Neural cell (in vitro differentiated cells): Measurements from ENCODE around the gene ME3. TPM values are rescaled to one million over a fixed set of nuclear protein-coding genes. Genes with fewer than 3 reads are reported as not detected.

Source experiments
- H2AFZ ChIP-seq: fragments of 200-600, 300-800 bp; sonication (generic), shearing (Covaris generic); 2 replicates; pipeline ENCODE4 v1.6.0; 2014; ENCODE audit warnings: low read depth, mild to moderate bottlenecking, antibody characterized with exemption, low read length, moderate library complexity
- H3F3A ChIP-seq: fragments of 200-600 bp; shearing (Covaris generic); 2 replicates; pipeline ENCODE4 v1.6.1; 2016; ENCODE audit warnings: mild to moderate bottlenecking, moderate library complexity, mixed read lengths, antibody characterized with exemption, low read length; ENCODE audit not compliant: insufficient read depth, poor library complexity, severe bottlenecking
- H3K27ac ChIP-seq: fragments of 200-600, 300-800 bp; sonication (generic), shearing (Covaris generic); 2 replicates; pipeline ENCODE4 v1.5.1; 2014; ENCODE audit warnings: mild to moderate bottlenecking, low read length, moderate library complexity
- H3K27me3 ChIP-seq: fragments of 300-800, 200-600 bp; sonication (generic), shearing (Covaris generic); 2 replicates; pipeline ENCODE4 v1.6.0; 2014; ENCODE audit warnings: mild to moderate bottlenecking, low read depth, low read length, moderate library complexity; ENCODE audit not compliant: insufficient read depth
- H3K36me3 ChIP-seq: fragments of 300-800, 200-600 bp; sonication (generic), shearing (Covaris generic); 2 replicates; pipeline ENCODE4 v1.5.1; 2014; ENCODE audit warnings: mild to moderate bottlenecking, antibody characterized with exemption, low read length, moderate library complexity; ENCODE audit not compliant: insufficient read depth
- H3K4me2 ChIP-seq: fragments of 300-800, 200-600 bp; sonication (generic), shearing (Covaris generic); 2 replicates; pipeline ENCODE4 v1.6.0; 2014; ENCODE audit warnings: mild to moderate bottlenecking, low read length
- H3K4me3 ChIP-seq: fragments of 300-800, 200-600 bp; sonication (generic), shearing (Covaris generic); 2 replicates; pipeline ENCODE4 v1.5.1; 2014; ENCODE audit warnings: mild to moderate bottlenecking, low read length, moderate library complexity
- H3K79me2 ChIP-seq: fragments of 200-600 bp; shearing (Covaris generic); replicated peaks from 2 replicates; pipeline ENCODE4 v1.6.0; 2014; ENCODE audit warnings: mild to moderate bottlenecking, low read length, moderate library complexity; ENCODE audit not compliant: insufficient read depth
- H3K9ac ChIP-seq: fragments of 300-800, 200-600 bp; sonication (generic), shearing (Covaris generic); 2 replicates; pipeline ENCODE4 v1.6.1; 2016; ENCODE audit warnings: mild to moderate bottlenecking, low read length, mixed read lengths
- H3K9me2 ChIP-seq: fragments of 200-600 bp; shearing (Covaris generic); 2 replicates; pipeline ENCODE4 v1.6.1; 2016; ENCODE audit warnings: mild to moderate bottlenecking, low read length, mixed read lengths; ENCODE audit not compliant: insufficient read depth
- H3K9me3 ChIP-seq: fragments of 200-600, 300-800 bp; sonication (generic), shearing (Covaris generic); 2 replicates; pipeline ENCODE4 v1.6.1; 2016; ENCODE audit warnings: mild to moderate bottlenecking, mixed run types, low read length, moderate library complexity, mixed read lengths
- H4K20me1 ChIP-seq: fragments of 200-600 bp; shearing (Covaris generic); 2 replicates; pipeline ENCODE4 v1.6.1; 2016; ENCODE audit warnings: mild to moderate bottlenecking, mixed run types; ENCODE audit not compliant: insufficient read depth
- CTCF ChIP-seq: fragments of 450-650 bp; IDR thresholded peaks from 2 replicates; pipeline ENCODE4 v1.5.1; 2014; ENCODE audit warnings: antibody characterized with exemption, mild to moderate bottlenecking, moderate library complexity; ENCODE audit not compliant: poor library complexity, severe bottlenecking
- EP300 ChIP-seq: fragments of 450-650 bp; conservative IDR thresholded peaks from 2 replicates; pipeline ENCODE4 v1.6.1; 2014; ENCODE audit warnings: antibody characterized with exemption, mild to moderate bottlenecking, moderate library complexity; ENCODE audit not compliant: poor library complexity, severe bottlenecking
- EZH2 ChIP-seq: fragments of 200-600, 300-800 bp; shearing (Covaris generic), sonication (generic); IDR thresholded peaks from 2 replicates; pipeline ENCODE4 v1.6.1; 2014; ENCODE audit warnings: antibody characterized with exemption, low read length, borderline replicate concordance, mild to moderate bottlenecking; ENCODE audit not compliant: insufficient read depth, poor library complexity, severe bottlenecking
- MXI1 ChIP-seq: fragments of 450-650 bp; conservative IDR thresholded peaks from 2 replicates; pipeline ENCODE4 v1.6.1; 2014; ENCODE audit warnings: antibody characterized with exemption, mild to moderate bottlenecking; ENCODE audit not compliant: poor library complexity, severe bottlenecking
- POLR2AphosphoS5 ChIP-seq: IDR thresholded peaks from 2 replicates; pipeline ENCODE4 v1.6.1; 2012
- RAD21 ChIP-seq: fragments of 450-650 bp; conservative IDR thresholded peaks from 2 replicates; pipeline ENCODE4 v1.6.1; 2014; ENCODE audit warnings: antibody characterized with exemption, mild to moderate bottlenecking, moderate library complexity
- REST ChIP-seq: IDR thresholded peaks from 2 replicates; pipeline ENCODE4 v1.6.1; 2012; ENCODE audit warnings: borderline replicate concordance
- SMC3 ChIP-seq: fragments of 450-650 bp; conservative IDR thresholded peaks from 2 replicates; pipeline ENCODE4 v1.6.1; 2014; ENCODE audit warnings: antibody characterized with exemption, mild to moderate bottlenecking, moderate library complexity; ENCODE audit not compliant: poor library complexity
- TAF1 ChIP-seq: IDR thresholded peaks from 2 replicates; pipeline ENCODE4 v1.6.1; 2012; ENCODE audit warnings: low read depth
- polyA plus RNA-seq: library from polyadenylated mRNA; depleted of rRNA; stranded (reverse); fragments of >200 nt; gene quantifications from 2 replicates; pipeline ENCODE4 v1.2.3, GENCODE V29; 2014

The ME3 gene
- polyA plus RNA-seq, 1 donor from 2014 or later: 2.1 TPM

- Histone ChIP-seq H3K4me2 (no peak overlapping the region), H4K20me1 (no peaks in the 10 kb centered on the region), H2AFZ (no peak overlapping the region), H3F3A (no peaks in the 10 kb centered on the region), H3K9me3 (peaks cover 4% of the 10 kb centered on the region), H3K9ac (no peak overlapping the region), H3K27ac (no peak overlapping the region), H3K36me3 (no peaks in the 10 kb centered on the region), H3K9me2 (no peaks in the 10 kb centered on the region), H3K4me3 (no peak overlapping the region), H3K27me3 (no peaks in the 10 kb centered on the region), H3K79me2 (no peaks in the 10 kb centered on the region)
- no peak for TF ChIP-seq POLR2AphosphoS5
- TF ChIP-seq RAD21: no peak
- no peak for TF ChIP-seq MXI1
- no peak for TF ChIP-seq CTCF
- TF ChIP-seq EZH2: no peak
- TF ChIP-seq REST: no peak
Observed at GRCh38 chr11:86558207-86558606, 114.2 kb downstream of the ME3 start.

GRCh38 chr11:86555866-86556265, 116.5 kb downstream of the ME3 start:
- TF ChIP-seq TAF1 (no peak), REST (no peak), RAD21 (no peak), POLR2AphosphoS5 (no peak), MXI1 (no peak), EZH2 (no peak), EP300 (no peak), CTCF (no peak), SMC3 (no peak)
- Histone ChIP-seq H3F3A (no peaks in the 10 kb centered on the region), H3K9ac (no peak overlapping the region), H3K27ac (no peak overlapping the region), H3K4me3 (no peak overlapping the region), H3K36me3 (no peaks in the 10 kb centered on the region), H2AFZ (no peak overlapping the region), H3K79me2 (no peaks in the 10 kb centered on the region), H3K9me2 (no peaks in the 10 kb centered on the region), H4K20me1 (no peaks in the 10 kb centered on the region), H3K4me2 (no peak overlapping the region), H3K27me3 (no peaks in the 10 kb centered on the region), H3K9me3 (no peaks in the 10 kb centered on the region)
